NT2/D1 (cell line): ENCODE measurements around the gene CHCHD1.

ENCODE experiments used
- SUZ12 ChIP-seq: IDR thresholded peaks from 2 replicates; pipeline ENCODE4 v1.6.1; 2011; ENCODE audit not compliant: insufficient read length, insufficient read depth; ENCODE audit errors: extremely low read depth
- ZNF274 ChIP-seq: IDR thresholded peaks from 2 replicates; pipeline ENCODE4 v1.6.1; 2011; ENCODE audit warnings: mild to moderate bottlenecking, low read depth, low read length

- TF ChIP-seq SUZ12, result no peak
- TF ChIP-seq ZNF274, result no peak
Measured at GRCh38 chr10:73788864-73789658, 7.2 kb downstream of the CHCHD1 start.
